ENCODE data around the gene PRRX2.
A peak's percentile ranks its signal among the peaks of the same experiment; 100 is the strongest.

The PRRX2 gene

DNA sequence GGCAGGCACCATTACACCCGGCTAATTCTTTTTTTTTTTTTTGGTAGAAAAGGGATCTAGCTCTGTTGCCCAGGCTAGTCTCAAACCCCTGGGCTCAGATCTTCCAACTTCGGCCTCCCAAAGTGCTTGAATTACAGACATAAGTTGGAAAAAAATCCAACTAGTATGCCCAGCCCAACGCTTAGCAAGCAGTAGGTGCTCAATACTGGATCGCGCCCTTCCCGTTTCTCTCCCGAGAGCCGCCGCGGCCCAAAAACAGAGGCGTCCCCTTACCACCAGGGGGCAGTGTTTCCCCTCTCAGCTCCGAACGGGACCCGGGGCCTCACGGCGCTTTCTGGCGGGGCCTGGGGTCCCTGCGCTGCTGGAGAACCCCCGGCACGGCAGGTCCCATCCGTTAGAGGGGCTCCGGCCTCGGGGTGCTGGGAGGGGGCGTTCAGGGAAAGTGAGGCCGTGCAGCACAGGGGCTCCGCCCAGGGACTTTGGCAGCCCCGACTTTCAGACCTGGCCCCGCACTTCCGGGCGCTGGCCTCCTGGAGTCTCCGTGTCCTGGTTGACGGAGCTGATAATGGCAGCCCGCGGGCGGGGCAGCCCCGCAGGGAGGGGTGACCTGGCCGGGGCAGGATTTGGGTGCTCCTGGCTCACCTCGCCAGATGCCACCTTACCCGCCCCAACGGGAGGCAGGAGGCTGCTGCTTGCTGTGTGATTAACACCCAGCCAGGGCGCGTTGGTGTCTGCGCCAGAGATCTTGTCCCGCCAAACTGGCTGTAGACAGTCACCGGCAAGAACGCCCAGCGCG lies 72.2 kb downstream of the PRRX2 start:
- TF ChIP-seq, protein P1, sequence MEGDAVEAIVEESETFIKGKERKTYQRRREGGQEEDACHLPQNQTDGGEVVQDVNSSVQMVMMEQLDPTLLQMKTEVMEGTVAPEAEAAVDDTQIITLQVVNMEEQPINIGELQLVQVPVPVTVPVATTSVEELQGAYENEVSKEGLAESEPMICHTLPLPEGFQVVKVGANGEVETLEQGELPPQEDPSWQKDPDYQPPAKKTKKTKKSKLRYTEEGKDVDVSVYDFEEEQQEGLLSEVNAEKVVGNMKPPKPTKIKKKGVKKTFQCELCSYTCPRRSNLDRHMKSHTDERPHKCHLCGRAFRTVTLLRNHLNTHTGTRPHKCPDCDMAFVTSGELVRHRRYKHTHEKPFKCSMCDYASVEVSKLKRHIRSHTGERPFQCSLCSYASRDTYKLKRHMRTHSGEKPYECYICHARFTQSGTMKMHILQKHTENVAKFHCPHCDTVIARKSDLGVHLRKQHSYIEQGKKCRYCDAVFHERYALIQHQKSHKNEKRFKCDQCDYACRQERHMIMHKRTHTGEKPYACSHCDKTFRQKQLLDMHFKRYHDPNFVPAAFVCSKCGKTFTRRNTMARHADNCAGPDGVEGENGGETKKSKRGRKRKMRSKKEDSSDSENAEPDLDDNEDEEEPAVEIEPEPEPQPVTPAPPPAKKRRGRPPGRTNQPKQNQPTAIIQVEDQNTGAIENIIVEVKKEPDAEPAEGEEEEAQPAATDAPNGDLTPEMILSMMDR (IDR thresholded peaks at IDR 0.05; ENCODE audit: insufficient read depth, low read depth, low read length, missing control alignments), result peak; percentile 91
- H3K4me3 ChIP-seq (ENCODE audit: low read depth, low read length), result peak overlapping the region; percentile 74
- DNase-seq (ENCODE audit: low read depth), result peak; percentile 82

DNA sequence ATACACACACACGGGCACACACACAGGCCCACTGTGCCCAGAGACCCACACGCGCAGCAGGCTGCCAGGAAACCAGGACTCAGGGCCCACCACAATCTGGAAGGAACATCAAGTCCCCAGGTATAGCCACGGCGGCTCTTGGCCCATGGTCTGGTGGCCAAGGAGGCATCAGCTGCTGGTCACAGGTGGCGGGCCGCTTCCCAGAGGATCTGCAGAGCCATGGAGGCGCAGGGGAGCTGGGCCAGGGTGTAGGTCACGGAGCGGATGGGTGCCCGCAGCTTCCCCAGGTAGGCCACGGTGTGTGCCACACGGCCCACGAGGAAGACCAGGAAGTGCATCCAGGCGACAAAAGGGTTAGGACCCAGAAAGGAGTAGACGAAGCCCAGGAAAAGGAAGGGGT lies 74.0 kb downstream of the PRRX2 start:
- TF ChIP-seq, protein P1 (IDR thresholded peaks at IDR 0.05; ENCODE audit: insufficient read depth, low read depth, low read length, missing control alignments), result no peak
- DNase-seq (ENCODE audit: low read depth), result no peak
- no peak overlapping the region for H3K4me3 ChIP-seq (ENCODE audit: low read depth, low read length)

DNA sequence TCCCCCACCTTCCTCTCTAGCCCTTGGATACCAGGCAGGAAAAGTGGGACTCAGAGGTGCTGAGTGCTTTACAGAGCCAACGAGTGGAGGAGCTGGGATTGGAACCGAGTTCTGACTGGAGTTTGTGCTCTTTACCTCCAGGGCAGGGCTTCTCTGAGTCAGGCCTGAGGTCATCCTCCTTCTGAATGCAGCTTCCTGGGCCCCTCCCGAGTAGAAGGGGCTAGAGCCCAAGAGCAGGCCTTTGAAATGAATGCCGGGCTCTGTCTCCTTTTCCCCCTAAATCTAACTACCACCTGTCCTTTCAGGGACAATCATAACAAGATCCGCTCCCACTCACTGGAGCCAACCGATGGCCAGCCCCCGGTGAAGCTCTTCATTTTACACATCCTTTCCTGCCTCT lies 74.7 kb downstream of the PRRX2 start:
- TF ChIP-seq, protein P1 (IDR thresholded peaks at IDR 0.05; ENCODE audit: insufficient read depth, low read depth, low read length, missing control alignments), result no peak

DNA sequence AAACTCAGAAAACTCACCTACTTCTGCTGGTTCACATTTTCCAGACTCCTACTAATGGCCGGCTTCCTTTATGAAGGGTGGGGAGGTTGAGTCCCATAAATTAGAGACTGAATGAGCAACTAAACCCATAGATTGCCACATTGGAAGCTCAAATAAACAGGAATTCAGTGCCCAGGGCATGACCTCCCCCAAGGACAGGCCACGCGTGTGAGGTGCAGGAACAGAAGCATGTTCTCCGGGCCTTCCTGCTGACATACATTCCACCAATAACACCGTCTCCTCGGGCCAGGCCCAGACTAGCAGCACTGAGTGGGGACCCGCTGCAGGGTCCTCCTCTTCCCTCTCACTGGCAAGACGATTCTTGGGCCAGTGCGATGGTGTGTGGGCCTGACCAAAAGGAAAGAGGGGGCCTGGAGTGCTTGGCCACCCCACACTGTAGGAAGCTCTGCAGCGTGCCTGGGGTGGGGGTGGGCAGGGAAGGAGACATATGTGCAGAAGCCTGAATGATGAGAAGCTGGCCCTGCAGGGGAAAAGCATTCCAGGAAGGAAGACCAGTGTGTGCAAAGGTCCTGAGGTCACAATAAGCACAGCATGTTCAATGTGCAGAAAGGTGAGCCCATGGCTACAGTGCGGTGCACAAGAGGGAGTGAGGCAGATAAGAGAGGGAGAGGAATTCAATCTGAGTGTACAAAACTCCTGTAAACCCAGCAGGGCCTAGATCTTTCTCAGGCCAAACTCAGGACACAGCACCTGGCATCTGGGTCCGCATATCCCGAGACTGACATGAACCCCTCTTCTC lies 75.4 kb downstream of the PRRX2 start:
- no peak overlapping the region for H3K4me3 ChIP-seq (ENCODE audit: low read depth, low read length)
- no peak for DNase-seq (ENCODE audit: low read depth)
- TF ChIP-seq, protein P1 (IDR thresholded peaks at IDR 0.05; ENCODE audit: insufficient read depth, low read depth, low read length, missing control alignments), result no peak

More for the DNA sequence above, 74.7 kb downstream of the PRRX2 start:
- no peak for DNase-seq (ENCODE audit: low read depth)
- H3K4me3 ChIP-seq (ENCODE audit: low read depth, low read length), result no peak overlapping the region

DNA sequence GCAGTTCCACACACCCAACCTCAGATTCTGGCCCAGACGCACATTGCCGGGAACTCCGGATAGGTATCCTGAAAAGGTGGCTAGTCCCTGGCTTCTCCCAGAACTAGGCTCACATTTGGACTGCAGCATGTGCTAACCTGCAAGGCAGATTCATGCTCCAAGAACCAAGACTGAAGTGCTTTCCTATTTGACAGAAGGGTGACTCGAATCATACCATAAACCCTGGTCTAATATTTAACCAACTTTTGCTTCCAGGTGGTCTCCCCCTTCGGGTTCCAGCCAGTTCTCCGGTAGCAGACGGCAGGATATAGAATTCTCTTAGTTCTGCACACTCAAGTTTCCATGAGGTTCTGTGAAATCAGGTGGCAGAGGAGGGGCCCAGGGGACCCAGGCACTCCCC lies 79.8 kb downstream of the PRRX2 start:
- TF ChIP-seq, protein P1 (IDR thresholded peaks at IDR 0.05; ENCODE audit: insufficient read depth, low read depth, low read length, missing control alignments), result no peak
- no peak for DNase-seq (ENCODE audit: low read depth)
- H3K4me3 ChIP-seq (ENCODE audit: low read depth, low read length), result no peak overlapping the region

DNA sequence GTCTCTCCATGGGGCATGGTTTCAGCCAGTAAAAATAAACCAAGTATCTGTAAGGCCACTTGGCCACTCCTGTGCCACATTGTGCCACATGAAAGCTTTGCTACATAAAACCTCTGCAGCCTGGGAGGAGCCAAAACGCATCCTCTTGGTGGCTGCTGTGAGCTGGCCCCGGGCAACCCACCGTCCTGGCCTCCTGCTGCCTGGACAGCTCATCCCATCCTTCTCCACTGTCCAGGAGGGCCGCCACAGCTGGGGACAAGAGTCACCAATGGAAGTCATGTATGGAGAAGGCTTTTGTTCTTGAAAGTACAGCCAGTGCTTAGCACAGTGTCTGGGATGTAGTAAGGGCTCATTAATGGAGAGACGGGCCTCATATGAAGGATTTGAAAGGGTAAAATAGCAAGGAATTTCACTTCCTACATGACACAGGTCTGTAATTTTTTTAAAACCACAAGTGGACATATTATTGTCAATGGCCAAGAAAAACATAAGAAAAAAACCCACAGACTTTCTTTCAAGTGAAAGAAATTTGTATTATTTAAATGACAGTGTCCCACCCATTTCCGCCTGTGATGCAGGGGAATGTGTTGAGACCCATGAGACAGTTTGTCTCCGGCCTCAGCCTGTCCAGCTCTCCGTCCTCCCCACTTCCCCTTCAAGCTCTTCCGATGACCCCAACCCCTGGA lies 80.8 kb downstream of the PRRX2 start:
- TF ChIP-seq, protein P1 (IDR thresholded peaks at IDR 0.05; ENCODE audit: insufficient read depth, low read depth, low read length, missing control alignments), result no peak
- H3K4me3 ChIP-seq (ENCODE audit: low read depth, low read length), result no peak overlapping the region
- no peak for DNase-seq (ENCODE audit: low read depth)
